Lower leg skin (tissue), 3 donors: Measurements from ENCODE around the gene TERT.

Source experiments
- POLR2A ChIP-seq, 2 donors: fragments of 450-650 bp; IDR thresholded peaks; one replicate each; pipeline ENCODE4 v1.6.1; 2016 to 2017; ENCODE audit warnings: antibody characterized with exemption in 2 of 2, mild to moderate bottlenecking in 1 of 2, moderate library complexity in 1 of 2
- TF ChIP-seq, protein P1 (sequence below), 3 donors: fragments of 450-650 bp; IDR thresholded peaks; one replicate each; pipeline ENCODE4 v1.5.1; 2016; ENCODE audit warnings: antibody characterized with exemption in 3 of 3, mild to moderate bottlenecking in 3 of 3, moderate library complexity in 2 of 3

DNA sequence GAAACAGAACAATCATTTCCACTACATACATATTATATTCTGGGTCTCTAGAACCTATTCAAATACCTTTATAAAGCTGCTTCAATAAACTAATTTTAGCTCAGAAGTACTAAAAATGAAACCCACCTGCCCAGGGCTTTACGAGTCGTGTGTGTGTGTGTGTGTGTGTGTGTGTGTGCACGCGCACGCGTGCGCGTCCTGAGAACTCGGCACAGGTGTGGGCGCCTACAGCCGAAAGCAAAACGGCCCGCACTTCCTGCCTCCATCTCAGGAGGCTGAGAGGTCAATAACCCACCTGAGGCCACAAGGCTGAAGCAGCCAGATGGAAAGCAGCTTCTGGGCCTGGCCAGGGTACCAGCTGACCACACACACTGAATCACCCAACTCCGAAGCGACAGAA is 47.0 kb upstream of the TERT start:
- TF ChIP-seq, protein P1, sequence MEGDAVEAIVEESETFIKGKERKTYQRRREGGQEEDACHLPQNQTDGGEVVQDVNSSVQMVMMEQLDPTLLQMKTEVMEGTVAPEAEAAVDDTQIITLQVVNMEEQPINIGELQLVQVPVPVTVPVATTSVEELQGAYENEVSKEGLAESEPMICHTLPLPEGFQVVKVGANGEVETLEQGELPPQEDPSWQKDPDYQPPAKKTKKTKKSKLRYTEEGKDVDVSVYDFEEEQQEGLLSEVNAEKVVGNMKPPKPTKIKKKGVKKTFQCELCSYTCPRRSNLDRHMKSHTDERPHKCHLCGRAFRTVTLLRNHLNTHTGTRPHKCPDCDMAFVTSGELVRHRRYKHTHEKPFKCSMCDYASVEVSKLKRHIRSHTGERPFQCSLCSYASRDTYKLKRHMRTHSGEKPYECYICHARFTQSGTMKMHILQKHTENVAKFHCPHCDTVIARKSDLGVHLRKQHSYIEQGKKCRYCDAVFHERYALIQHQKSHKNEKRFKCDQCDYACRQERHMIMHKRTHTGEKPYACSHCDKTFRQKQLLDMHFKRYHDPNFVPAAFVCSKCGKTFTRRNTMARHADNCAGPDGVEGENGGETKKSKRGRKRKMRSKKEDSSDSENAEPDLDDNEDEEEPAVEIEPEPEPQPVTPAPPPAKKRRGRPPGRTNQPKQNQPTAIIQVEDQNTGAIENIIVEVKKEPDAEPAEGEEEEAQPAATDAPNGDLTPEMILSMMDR (IDR thresholded peaks at IDR 0.05), result no peak
- TF ChIP-seq POLR2A (IDR thresholded peaks at IDR 0.05), result no peak
